ENCODE measurements around the gene KIAA1217. TPM values are rescaled to one million over a fixed set of nuclear protein-coding genes. Genes with fewer than 3 reads are reported as not detected.

The KIAA1217 gene
- total RNA-seq, 1 experiment from 2014 or later, result 18.6 TPM

DNA sequence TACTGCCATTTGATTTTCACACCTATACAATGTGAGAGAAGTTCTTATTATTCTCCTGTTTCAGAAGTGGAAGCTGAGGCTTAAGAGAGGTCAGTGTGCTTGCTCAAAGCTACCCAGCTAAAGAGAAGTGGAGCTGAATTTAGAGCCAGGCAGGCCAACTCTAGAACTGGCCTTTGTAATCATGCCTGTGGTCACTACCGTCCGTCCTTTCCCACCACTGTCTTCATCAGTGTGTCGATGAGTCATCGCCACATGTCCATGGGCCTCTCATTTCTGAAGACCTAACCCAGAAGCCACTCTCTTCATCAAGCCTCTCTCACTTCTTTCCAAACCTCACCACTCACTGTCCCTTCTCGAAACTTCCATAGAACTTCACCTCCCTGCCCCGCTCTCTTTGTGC lies 237.8 kb downstream of the KIAA1217 start:
- H3K9me3 Mint-ChIP-seq, result no peaks in the 10 kb centered on the region
- Histone ChIP-seq H3K4me1 (ENCODE audit: insufficient read depth, low read length) (no peaks in the 10 kb centered on the region), H4K20me1 (ENCODE audit: control insufficient read depth, insufficient read depth, insufficient read length) (no peaks in the 10 kb centered on the region), H2BK20ac (ENCODE audit: low read depth, low read length, poor library complexity, severe bottlenecking) (no peak overlapping the region), H4K5ac (ENCODE audit: insufficient read length, low read depth, low read length) (no peak overlapping the region), H3K56ac (ENCODE audit: insufficient read length, low read depth, low read length) (no peak overlapping the region), H4K8ac (replicated peaks; ENCODE audit: insufficient read length, low read depth, low read length) (no peak overlapping the region), H3T11ph (ENCODE audit: low read length) (no peak overlapping the region), H2BK15ac (ENCODE audit: low read depth, low read length) (no peak overlapping the region), H2AFZ (ENCODE audit: low read length) (no peak overlapping the region), H3K79me2 (ENCODE audit: insufficient read depth, low read length) (no peaks in the 10 kb centered on the region), H2BK12ac (ENCODE audit: insufficient read length, low read depth, low read length) (no peak overlapping the region), H3K23me2 (ENCODE audit: insufficient read length, low read depth, low read length, poor library complexity, severe bottlenecking) (no peaks in the 10 kb centered on the region), H3K18ac (ENCODE audit: insufficient read length, low read depth, low read length) (no peak overlapping the region), H2BK5ac (ENCODE audit: insufficient read length, low read length) (no peak overlapping the region), H3K23ac (ENCODE audit: insufficient read length, low read depth, low read length) (no peak overlapping the region), H3K14ac (ENCODE audit: insufficient read depth, low read length) (no peak overlapping the region), H2BK120ac (ENCODE audit: low read depth, low read length, poor library complexity, severe bottlenecking) (no peak overlapping the region), H3K27me3 (ENCODE audit: insufficient read depth, low read length) (no peaks in the 10 kb centered on the region), H4K91ac (ENCODE audit: insufficient read length, low read depth, low read length) (no peak overlapping the region), H3K4ac (ENCODE audit: low read depth, low read length) (no peak overlapping the region), H3K27ac (ENCODE audit: insufficient read length, low read depth, low read length) (no peak overlapping the region), H3K79me1 (ENCODE audit: insufficient read depth, low read depth, low read length, poor library complexity, severe bottlenecking) (no peaks in the 10 kb centered on the region), H3K4me2 (ENCODE audit: insufficient read depth, insufficient read length, low read length) (no peak overlapping the region), H3K9me3 (ENCODE audit: control insufficient read depth, low read depth, low read length) (no peaks in the 10 kb centered on the region), H3K9ac (ENCODE audit: extremely low read depth, insufficient read length, low read length) (no peak overlapping the region), H2AK5ac (ENCODE audit: insufficient read length, low read length) (no peak overlapping the region)
- DNase-seq, result no peak
- H3K4me1 Mint-ChIP-seq, result peaks cover 10 to 13% of the 10 kb centered on the region in 2 experiments
- H3K4me3 Mint-ChIP-seq, result no peak overlapping the region
- TF ChIP-seq, protein P1, sequence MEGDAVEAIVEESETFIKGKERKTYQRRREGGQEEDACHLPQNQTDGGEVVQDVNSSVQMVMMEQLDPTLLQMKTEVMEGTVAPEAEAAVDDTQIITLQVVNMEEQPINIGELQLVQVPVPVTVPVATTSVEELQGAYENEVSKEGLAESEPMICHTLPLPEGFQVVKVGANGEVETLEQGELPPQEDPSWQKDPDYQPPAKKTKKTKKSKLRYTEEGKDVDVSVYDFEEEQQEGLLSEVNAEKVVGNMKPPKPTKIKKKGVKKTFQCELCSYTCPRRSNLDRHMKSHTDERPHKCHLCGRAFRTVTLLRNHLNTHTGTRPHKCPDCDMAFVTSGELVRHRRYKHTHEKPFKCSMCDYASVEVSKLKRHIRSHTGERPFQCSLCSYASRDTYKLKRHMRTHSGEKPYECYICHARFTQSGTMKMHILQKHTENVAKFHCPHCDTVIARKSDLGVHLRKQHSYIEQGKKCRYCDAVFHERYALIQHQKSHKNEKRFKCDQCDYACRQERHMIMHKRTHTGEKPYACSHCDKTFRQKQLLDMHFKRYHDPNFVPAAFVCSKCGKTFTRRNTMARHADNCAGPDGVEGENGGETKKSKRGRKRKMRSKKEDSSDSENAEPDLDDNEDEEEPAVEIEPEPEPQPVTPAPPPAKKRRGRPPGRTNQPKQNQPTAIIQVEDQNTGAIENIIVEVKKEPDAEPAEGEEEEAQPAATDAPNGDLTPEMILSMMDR (conservative IDR thresholded peaks at IDR 0.05), result no peak
- WGBS (ENCODE audit: extremely low coverage, insufficient read length, low lambda C conversion rate), result no CpG with 5 or more reads among the region's 6 CpGs
- peak overlapping the region in 1 of 3 experiments; percentile 1; a peak in 1 of 7 replicates for H3K27ac Mint-ChIP-seq
- no peaks in the 10 kb centered on the region for H3K27me3 Mint-ChIP-seq (ENCODE audit: low read depth)
- H3K36me3 Mint-ChIP-seq (ENCODE audit: insufficient read depth in 1 of 3, low read depth in 3 of 3), result peaks cover 0 to 4% (median 0%) of the 10 kb centered on the region in 3 experiments; a peak in 3 of 7 replicates

All from H9 (cell line).